K562 (cell line): ENCODE measurements around the gene IL11. TPM values are rescaled to one million over a fixed set of nuclear protein-coding genes. Genes with fewer than 3 reads are reported as not detected.
A peak's percentile ranks its signal among the peaks of the same experiment; 100 is the strongest.

Source experiments
- ARHGAP35 ChIP-seq: fragments of 450-650 bp; IDR thresholded peaks from 2 replicates; pipeline ENCODE4 v1.6.1; 2018; ENCODE audit not compliant: partially characterized antibody
- ATF1 ChIP-seq, 2 experiments: fragments of 450-650 bp in 1 of 2; IDR thresholded peaks; 2 replicates each; pipeline ENCODE4 v1.6.1; 2016; ENCODE audit warnings: missing compliant biosample characterization in 1 of 2, missing genetic modification characterization in 1 of 2
- BCL6 ChIP-seq: fragments of 250-450 bp; sonication (Bioruptor Pico); IDR thresholded peaks from 2 replicates; pipeline ENCODE4 v1.4.0; 2020
- BRD9 ChIP-seq: fragments of 450-650 bp; IDR thresholded peaks from 2 replicates; pipeline ENCODE4 v1.6.1; 2018; ENCODE audit warnings: low read depth; ENCODE audit not compliant: partially characterized antibody
- CBX5 ChIP-seq: IDR thresholded peaks from 2 replicates; pipeline ENCODE4 v1.6.1; 2014; ENCODE audit warnings: low read depth, borderline replicate concordance
- CC2D1A ChIP-seq: fragments of 450-650 bp; IDR thresholded peaks from 2 replicates; pipeline ENCODE4 v1.6.1; 2017; ENCODE audit warnings: mild to moderate bottlenecking
- DIDO1 ChIP-seq: fragments of 450-650 bp; IDR thresholded peaks from 2 replicates; pipeline ENCODE4 v1.6.1; 2016; ENCODE audit warnings: low read depth, missing biosample characterization, missing genetic modification characterization
- E2F1 ChIP-seq: sonication (generic); formaldehyde crosslinking; IDR thresholded peaks from 2 replicates; pipeline ENCODE4 v1.8.1; 2023; ENCODE audit warnings: mild to moderate bottlenecking, missing genetic modification reagents, moderate library complexity
- FOXK2 ChIP-seq, 2 experiments: fragments of 450-650 bp; IDR thresholded peaks in 1 of 2; conservative IDR thresholded peaks in 1 of 2; 2 replicates each; pipeline ENCODE4 v1.6.1; 2016; ENCODE audit warnings: low read depth in 2 of 2, mild to moderate bottlenecking in 1 of 2
- HDAC2 ChIP-seq: fragments of 450-650 bp; IDR thresholded peaks from 2 replicates; pipeline ENCODE4 v1.6.1; 2016; ENCODE audit warnings: mild to moderate bottlenecking
- HDGF ChIP-seq: fragments of 450-650 bp; IDR thresholded peaks from 2 replicates; pipeline ENCODE4 v1.6.1; 2016
- HLTF ChIP-seq: fragments of 450-650 bp; IDR thresholded peaks from 2 replicates; pipeline ENCODE4 v1.6.1; 2016
- HMGN3 ChIP-seq: IDR thresholded peaks from 2 replicates; pipeline ENCODE4 v1.6.1; 2011; ENCODE audit warnings: borderline replicate concordance, low read depth, mild to moderate bottlenecking, mixed read lengths, low read length; ENCODE audit not compliant: insufficient read length; ENCODE audit errors: extremely low read depth
- KDM1A ChIP-seq, 2 experiments: fragments of 450-650 bp; IDR thresholded peaks; 2 replicates each; pipeline ENCODE4 v1.6.1; 2016; ENCODE audit warnings: mild to moderate bottlenecking in 2 of 2
- L3MBTL2 ChIP-seq: fragments of 450-650 bp; IDR thresholded peaks from 2 replicates; pipeline ENCODE4 v1.6.1; 2016; ENCODE audit warnings: mild to moderate bottlenecking, moderate library complexity
- MBD2 ChIP-seq: sonication (generic); IDR thresholded peaks from 2 replicates; pipeline ENCODE4 v1.6.1; 2016; ENCODE audit warnings: low read depth, borderline replicate concordance
- POLR3G ChIP-seq: IDR thresholded peaks from 2 replicates; pipeline ENCODE4 v1.6.1; 2011; ENCODE audit not compliant: insufficient read length, insufficient replicate concordance; ENCODE audit errors: extremely low read depth
- RAD51 ChIP-seq: fragments of 450-650 bp; IDR thresholded peaks from 2 replicates; pipeline ENCODE4 v1.7.1; 2016; ENCODE audit warnings: low read depth, mild to moderate bottlenecking, borderline replicate concordance
- SIN3B ChIP-seq: fragments of 450-650 bp; IDR thresholded peaks from 2 replicates; pipeline ENCODE4 v1.6.1; 2017; ENCODE audit warnings: low read depth, mild to moderate bottlenecking, moderate library complexity
- SIX5 ChIP-seq, 2 experiments: IDR thresholded peaks; 2 replicates each; pipeline ENCODE4 v1.6.1; 2011; ENCODE audit warnings: low read length in 2 of 2, borderline replicate concordance in 1 of 2, low read depth in 1 of 2, mild to moderate bottlenecking in 1 of 2, moderate library complexity in 1 of 2; ENCODE audit not compliant: insufficient read depth in 1 of 2
- SMAD4 ChIP-seq: fragments of 250-450 bp; sonication (Bioruptor Pico); conservative IDR thresholded peaks from 2 replicates; pipeline ENCODE4 v1.8.0; 2021; ENCODE audit warnings: inconsistent platforms, mild to moderate bottlenecking, moderate library complexity
- SOX6 ChIP-seq: fragments of 450-650 bp; IDR thresholded peaks from 2 replicates; pipeline ENCODE4 v1.6.1; 2014; ENCODE audit warnings: mild to moderate bottlenecking
- SREBF2 ChIP-seq: sonication (generic); formaldehyde crosslinking; IDR thresholded peaks from 2 replicates; pipeline ENCODE4 v1.4.0; 2020; ENCODE audit warnings: mild to moderate bottlenecking, missing genetic modification reagents
- WHSC1 ChIP-seq: IDR thresholded peaks from one replicate; pipeline ENCODE4 v1.6.1; 2012; ENCODE audit warnings: low read length, control low read depth, inconsistent platforms
- ZBTB33 ChIP-seq: sonication (generic); formaldehyde crosslinking; IDR thresholded peaks from 2 replicates; pipeline ENCODE4 v1.8.1; 2023; ENCODE audit warnings: mild to moderate bottlenecking, missing genetic modification reagents
- ZFP1 ChIP-seq: fragments of 450-650 bp; formaldehyde crosslinking; IDR thresholded peaks from 2 replicates; pipeline ENCODE4 v1.4.0; 2020; ENCODE audit warnings: mild to moderate bottlenecking, mixed read lengths
- ZNF121 ChIP-seq: sonication (generic); formaldehyde crosslinking; conservative IDR thresholded peaks from 2 replicates; pipeline ENCODE4 v1.8.0; 2022; ENCODE audit warnings: missing genetic modification reagents
- ZNF184 ChIP-seq: sonication (generic); formaldehyde crosslinking; IDR thresholded peaks from 2 replicates; pipeline ENCODE4 v1.5.0; 2020; ENCODE audit warnings: missing genetic modification reagents
- ZNF431 ChIP-seq: sonication (generic); formaldehyde crosslinking; IDR thresholded peaks from 2 replicates; pipeline ENCODE4 v1.8.0; 2022; ENCODE audit warnings: mild to moderate bottlenecking, missing genetic modification reagents
- ZNF583 ChIP-seq: fragments of 250-450 bp; sonication (Bioruptor Pico); IDR thresholded peaks from 2 replicates; pipeline ENCODE4 v1.4.0; 2020
- ZNF717 ChIP-seq: fragments of 250-450 bp; sonication (Bioruptor Pico); IDR thresholded peaks from 2 replicates; pipeline ENCODE4 v1.5.0; 2021
- polyA plus RNA-seq, 8 experiments: library from polyadenylated mRNA; depleted of rRNA in 4 of 8; stranded (reverse) in 5 of 8; unstranded in 3 of 8; fragments of >200 nt; fragmentation: Nextera tagmentation in 2 of 8; fragmentation: Illumina TruSeq in 1 of 8; extraction: Ambion mirVana in 2 of 8; extraction: Trizol in 1 of 8; gene quantifications; 2 replicates each; pipeline versions ENCODE4 v1.2.1 to v1.2.3, GENCODE V29; 2011 to 2014; ENCODE audit warnings: inconsistent platforms in 1 of 8, missing spikeins in 1 of 8
- total RNA-seq, 7 experiments: library from RNA; depleted of rRNA in 6 of 7; stranded (reverse); fragments of >200 nt in 6 of 7; fragmentation: Illumina TruSeq in 2 of 7; extraction: Trizol in 2 of 7; gene quantifications; 2 replicates each; pipeline versions ENCODE4 v1.2.1 to v1.2.3, GENCODE V29; 2011 to 2021; ENCODE audit warnings: low replicate concordance in 1 of 7

IL11 gene
- total and polyA plus RNA-seq, 9 of the 15 experiments (the other 6 are each of a cell fraction or from before 2014, with no cell fraction given), result 0.04 to 0.42 (median 0.06) TPM; not detected in 6

DNA sequence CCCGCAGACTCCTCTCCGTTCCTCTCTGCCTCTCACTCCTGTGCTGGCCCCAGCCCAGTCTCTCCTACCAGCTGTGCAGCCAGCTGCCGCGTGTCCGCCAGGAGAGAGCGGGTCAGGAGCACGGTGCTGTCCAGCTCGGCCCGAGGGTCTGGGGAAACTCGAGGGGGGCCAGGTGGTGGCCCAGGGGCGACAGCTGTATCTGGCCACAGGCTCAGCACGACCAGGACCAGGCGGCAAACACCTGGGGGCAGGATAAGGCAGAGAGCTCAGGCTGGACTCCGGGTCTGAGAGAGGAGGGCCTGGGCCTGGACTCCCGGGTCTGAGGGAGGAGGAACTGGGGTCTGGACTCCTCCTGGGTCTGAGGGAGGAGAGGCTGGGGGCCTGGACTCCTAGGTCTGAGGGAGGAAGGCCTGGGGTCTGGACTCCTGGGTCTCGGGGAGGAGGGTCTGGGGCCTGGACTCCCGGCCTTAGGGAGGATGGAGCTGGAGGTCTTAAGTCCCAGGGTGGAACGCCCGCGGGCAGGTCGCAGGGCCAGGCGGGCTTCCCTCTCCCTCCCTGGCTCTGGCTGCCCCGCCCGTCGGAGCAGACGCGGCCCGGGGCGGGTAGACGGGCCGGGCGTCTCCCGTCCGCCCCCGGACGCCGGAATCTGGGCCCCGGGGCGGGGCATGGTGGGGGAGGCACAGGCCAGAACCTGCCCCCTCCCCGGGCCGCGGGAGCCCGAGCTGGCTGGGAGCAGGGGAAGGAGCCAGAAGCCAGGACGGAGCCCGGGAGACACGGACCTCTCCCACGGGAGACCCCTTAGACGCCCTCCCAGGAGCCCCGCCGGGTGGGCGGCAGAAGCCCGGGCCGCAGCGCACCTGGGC, 1.3 kb downstream of the IL11 start (continued):
- no peak for TF ChIP-seq FOXK2 (conservative IDR thresholded peaks at IDR 0.05 in 1 of 2, IDR thresholded peaks at IDR 0.05 in 1 of 2; ENCODE audit: low read depth in 2 of 2)
- TF ChIP-seq DIDO1 (tag), result no peak
- TF ChIP-seq POLR3G, result no peak
- TF ChIP-seq SOX6, result no peak
- TF ChIP-seq HDAC2, result no peak
- no peak for TF ChIP-seq MBD2
- TF ChIP-seq ZBTB33, result peak; percentile 94
- TF ChIP-seq HMGN3, result peak; percentile 32
- TF ChIP-seq ZFP1 (CRISPR knock-in tag), result no peak
- TF ChIP-seq ZNF431, result no peak
- no peak for TF ChIP-seq SIX5 (IDR thresholded peaks at IDR 0.05; ENCODE audit: borderline replicate concordance in 1 of 2, insufficient read depth in 1 of 2, low read depth in 1 of 2, low read length in 2 of 2)
- no peak for TF ChIP-seq ARHGAP35
- no peak for TF ChIP-seq BCL6 (CRISPR knock-in tag)
- TF ChIP-seq CBX5, result no peak
- TF ChIP-seq WHSC1, result no peak
- no peak for TF ChIP-seq CC2D1A
- no peak for TF ChIP-seq SREBF2 (CRISPR knock-in tag)
- no peak for TF ChIP-seq HDGF
- no peak for TF ChIP-seq BRD9
- no peak for TF ChIP-seq ZNF121 (CRISPR knock-in tag)
- no peak for TF ChIP-seq RAD51
- no peak for TF ChIP-seq ZNF583
- TF ChIP-seq E2F1 (CRISPR knock-in tag), result no peak
- TF ChIP-seq SMAD4 (CRISPR knock-in tag), result peak; percentile 67
- no peak for TF ChIP-seq ZNF184 (CRISPR knock-in tag)
- TF ChIP-seq HLTF, result no peak
- no peak for TF ChIP-seq L3MBTL2
- no peak for TF ChIP-seq SIN3B
- no peak for TF ChIP-seq ZNF717 (CRISPR knock-in tag)
- TF ChIP-seq ATF1 (CRISPR knock-in tag; IDR thresholded peaks at IDR 0.05), result no peak
- no peak for TF ChIP-seq ATF1 (tag; IDR thresholded peaks at IDR 0.05)
- peak; percentile 23 to 50; a peak in 1 of 4 replicates for TF ChIP-seq KDM1A (IDR thresholded peaks at IDR 0.05)
